Colonic mucosa (tissue), 4 donors: ENCODE measurements around the gene HS3ST3B1. TPM values are rescaled to one million over a fixed set of nuclear protein-coding genes. Genes with fewer than 3 reads are reported as not detected.

Experiments used
- DNase-seq: peaks from one replicate; pipeline ENCODE4 v3.0.0-alpha.2; 2020
- H3K27ac ChIP-seq: fragments of 200-600 bp; one replicate; pipeline ENCODE4 v1.8.0; 2021
- H3K27me3 ChIP-seq: fragments of 200-600 bp; one replicate; pipeline ENCODE4 v1.8.0; 2021
- H3K36me3 ChIP-seq: fragments of 200-600 bp; one replicate; pipeline ENCODE4 v1.8.0; 2021
- H3K4me1 ChIP-seq: fragments of 200-600 bp; one replicate; pipeline ENCODE4 v1.8.0; 2021; ENCODE audit warnings: mild to moderate bottlenecking
- H3K4me3 ChIP-seq: fragments of 200-600 bp; one replicate; pipeline ENCODE4 v1.8.0; 2021
- H3K9ac ChIP-seq, 2 donors: one replicate each; pipeline ENCODE4 v1.7.0; 2013; ENCODE audit warnings: control low read depth in 2 of 2, low read depth in 2 of 2, low read length in 2 of 2
- H3K9me3 ChIP-seq: fragments of 200-600 bp; one replicate; pipeline ENCODE4 v1.8.0; 2021
- intact Hi-C: fragments of 100-400 bp; cut with DNase I; formaldehyde crosslinking; loops from one replicate; pipeline ENCODE4 v1.14.1; 2022
- total RNA-seq, 2 donors: library from RNA; stranded (reverse); fragmentation: NEBNext Ultra II Directional in 1 of 2; extraction: Animal tissue kit (Norgen Biotek cat#: 25700) in 1 of 2; gene quantifications; one replicate each; pipeline ENCODE4 v1.2.1, GENCODE V29; 2021
- TF ChIP-seq, protein P1 (sequence below): fragments of 200-600 bp; IDR thresholded peaks from one replicate; pipeline ENCODE4 v1.8.0; 2022; ENCODE audit warnings: antibody characterized with exemption, mild to moderate bottlenecking
- donor health status: healthy.
- donor health status: DM: no; HTN: no; CAD: no.
- donor health status: DM: no; HTN: no; CAD: no.

HS3ST3B1 gene
- total RNA-seq, 2 donors from 2014 or later = 1.1 TPM

DNA sequence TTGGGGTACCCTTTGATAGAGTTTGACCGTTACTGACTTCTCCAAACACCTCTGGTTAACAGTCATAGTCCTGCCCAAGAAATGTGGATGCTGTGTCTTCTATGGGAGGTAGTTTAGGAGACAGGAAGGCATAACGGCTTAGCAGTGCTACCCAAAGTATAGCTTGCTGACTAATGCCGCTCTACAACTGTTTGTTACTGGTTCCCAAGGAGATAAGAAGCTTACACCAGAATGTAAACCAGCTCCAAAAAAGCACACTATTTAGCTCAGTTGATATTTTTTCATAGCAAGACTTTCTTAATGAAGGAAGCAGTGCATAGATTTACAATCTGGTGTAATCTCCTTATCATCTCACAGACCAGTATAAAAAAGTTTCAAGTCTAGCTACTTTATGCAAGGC is 95.7 kb downstream of the HS3ST3B1 start:
- Histone ChIP-seq H3K36me3 (no peaks in the 10 kb centered on the region), H3K4me3 (no peak overlapping the region), H3K9ac (no peak overlapping the region), H3K4me1 (no peaks in the 10 kb centered on the region), H3K9me3 (no peaks in the 10 kb centered on the region), H3K27ac (no peak overlapping the region), H3K27me3 (no peaks in the 10 kb centered on the region)
- intact Hi-C loops = no loop called here
- TF ChIP-seq, protein P1, sequence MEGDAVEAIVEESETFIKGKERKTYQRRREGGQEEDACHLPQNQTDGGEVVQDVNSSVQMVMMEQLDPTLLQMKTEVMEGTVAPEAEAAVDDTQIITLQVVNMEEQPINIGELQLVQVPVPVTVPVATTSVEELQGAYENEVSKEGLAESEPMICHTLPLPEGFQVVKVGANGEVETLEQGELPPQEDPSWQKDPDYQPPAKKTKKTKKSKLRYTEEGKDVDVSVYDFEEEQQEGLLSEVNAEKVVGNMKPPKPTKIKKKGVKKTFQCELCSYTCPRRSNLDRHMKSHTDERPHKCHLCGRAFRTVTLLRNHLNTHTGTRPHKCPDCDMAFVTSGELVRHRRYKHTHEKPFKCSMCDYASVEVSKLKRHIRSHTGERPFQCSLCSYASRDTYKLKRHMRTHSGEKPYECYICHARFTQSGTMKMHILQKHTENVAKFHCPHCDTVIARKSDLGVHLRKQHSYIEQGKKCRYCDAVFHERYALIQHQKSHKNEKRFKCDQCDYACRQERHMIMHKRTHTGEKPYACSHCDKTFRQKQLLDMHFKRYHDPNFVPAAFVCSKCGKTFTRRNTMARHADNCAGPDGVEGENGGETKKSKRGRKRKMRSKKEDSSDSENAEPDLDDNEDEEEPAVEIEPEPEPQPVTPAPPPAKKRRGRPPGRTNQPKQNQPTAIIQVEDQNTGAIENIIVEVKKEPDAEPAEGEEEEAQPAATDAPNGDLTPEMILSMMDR = no peak
- no peak for DNase-seq

DNA sequence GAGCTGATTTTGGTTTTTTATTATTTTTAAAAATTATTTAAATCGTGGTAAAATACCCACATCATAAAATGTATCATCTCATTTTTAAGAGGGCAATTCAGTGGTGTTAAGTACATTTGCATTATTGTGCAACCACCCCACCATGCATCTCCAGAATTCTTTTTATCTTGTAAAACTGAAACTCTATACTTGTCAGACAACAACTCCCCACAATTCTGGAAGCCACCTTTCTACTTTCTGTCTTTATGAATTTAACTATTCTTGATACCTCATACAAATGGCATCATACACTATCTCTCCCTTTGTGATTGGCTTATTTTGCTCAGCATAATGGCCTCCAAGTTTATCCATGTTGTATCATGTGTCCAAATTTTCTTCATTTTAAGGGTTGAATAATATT is 97.9 kb downstream of the HS3ST3B1 start:
- intact Hi-C loops = no loop called here
- TF ChIP-seq, protein P1 = no peak
- H3K36me3 ChIP-seq = no peaks in the 10 kb centered on the region
- H3K9ac ChIP-seq = no peak overlapping the region
- no peaks in the 10 kb centered on the region for H3K27me3 ChIP-seq
- no peak overlapping the region for H3K27ac ChIP-seq
- DNase-seq = no peak
- H3K4me3 ChIP-seq = no peak overlapping the region
- H3K9me3 ChIP-seq = no peaks in the 10 kb centered on the region
- no peaks in the 10 kb centered on the region for H3K4me1 ChIP-seq

Other genes with a start within 250 kb of the HS3ST3B1 start
- 10 to 100 TPM; 35.1 to 36.0 TPM for gene COX10, start 231.6 kb upstream of the HS3ST3B1 start, total RNA-seq
- gene CDRT15, start 64.2 kb upstream of the HS3ST3B1 start, total RNA-seq = not detected